Endothelial cell of hepatic sinusoid (primary cell): ENCODE measurements around the gene ARHGAP21.

Experiments
- in situ Hi-C: cut with HindIII; loops from 2 replicates; pipeline ENCODE4 v1.10.0; 2017; ENCODE audit warnings: low sequenced_read_pairs

The ARHGAP21 gene

GRCh38 chr10:24544776-24545175 is 178.9 kb downstream of the ARHGAP21 start:
- in situ Hi-C loops = no loop called here

GRCh38 chr10:24542314-24543270 is 181.1 kb downstream of the ARHGAP21 start:
- in situ Hi-C loops = no loop called here

- in situ Hi-C loops = no loop called here
Measured at GRCh38 chr10:24541239-24541753, 182.4 kb downstream of the ARHGAP21 start.

GRCh38 chr10:24536636-24537035 is 187.1 kb downstream of the ARHGAP21 start:
- in situ Hi-C loops = no loop called here

GRCh38 chr10:24533981-24534380 is 189.7 kb downstream of the ARHGAP21 start:
- in situ Hi-C loops = no loop called here
